Uterus (tissue), 2 donors: ENCODE data around the gene ZCCHC14.

Experiments
- CTCF ChIP-seq, 4 experiments: fragments of 200-600 bp in 2 of 4; fragments of 450-650 bp in 2 of 4; sonication (generic) in 2 of 4; IDR thresholded peaks; one replicate each; pipeline ENCODE4 v1.5.1; 2016 to 2019; ENCODE audit warnings: antibody characterized with exemption in 4 of 4, mild to moderate bottlenecking in 2 of 4, moderate library complexity in 1 of 4
- POLR2A ChIP-seq, 2 donors: fragments of 450-650 bp; IDR thresholded peaks; one replicate each; pipeline ENCODE4 v1.6.1; 2016; ENCODE audit warnings: antibody characterized with exemption in 2 of 2, mild to moderate bottlenecking in 1 of 2, moderate library complexity in 1 of 2

DNA sequence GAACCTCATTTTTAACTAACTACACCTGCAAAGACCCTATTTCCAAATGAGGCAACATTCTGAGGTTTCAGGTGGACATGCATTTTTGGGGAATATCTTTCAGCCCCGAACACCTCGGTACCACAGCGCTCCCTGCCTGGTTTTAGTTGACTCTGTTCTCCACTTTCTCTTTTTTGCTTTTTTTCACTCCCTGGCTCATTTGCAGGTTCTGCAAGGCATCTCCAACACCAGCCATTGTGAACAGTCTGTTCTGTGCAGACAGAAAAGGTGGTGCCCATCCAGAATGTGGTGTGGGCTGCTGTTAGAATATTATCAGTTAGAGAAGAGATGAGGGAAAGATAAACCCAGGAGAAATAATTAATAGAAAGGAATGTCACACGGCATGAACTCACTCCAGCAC is 32.5 kb upstream of the ZCCHC14 start:
- TF ChIP-seq POLR2A (IDR thresholded peaks at IDR 0.05) (no peak), CTCF (IDR thresholded peaks at IDR 0.05) (no peak)
